Measurements from ENCODE around the gene CCSAP. TPM values are rescaled to one million over a fixed set of nuclear protein-coding genes. Genes with fewer than 3 reads are reported as not detected.

The CCSAP gene
- 1 to 10 TPM; 3.3 to 9.2 (median 6.8) TPM for total RNA-seq
- 1 to 10 TPM; 3.7 to 5.6 TPM for polyA plus RNA-seq
- long read RNA-seq, donor 1: 0 reads
- long read RNA-seq, donor 2, full-length matches to known transcripts: 2 of 2 reads
- long read RNA-seq, donor 2, partial matches to known transcripts: 0 of 2 reads
- long read RNA-seq, donor 2, other reads (novel, unspliced or antisense): 0 of 2 reads
- long read RNA-seq, donor 3, full-length matches to known transcripts: 7 of 8 reads
- long read RNA-seq, donor 3, partial matches to known transcripts: 0 of 8 reads
- long read RNA-seq, donor 3, other reads (novel, unspliced or antisense): 1 of 8 reads

- WGBS, 3 donors: 0 to 1% (median 0%) methylated on average over 64 to 83 of the region's 83 CpGs
- H3K36me3 ChIP-seq: no peaks in the 10 kb centered on the region
- TF ChIP-seq EP300 (IDR thresholded peaks at IDR 0.05) (no peak), POLR2A (IDR thresholded peaks at IDR 0.05) (no peak), CTCF (IDR thresholded peaks at IDR 0.05) (peak in 1 of 3 donors; percentile 15)
- H3K27ac ChIP-seq: peak within 1 kb of the TSS; percentile 80 to 96
- intact Hi-C loops (cut with DNase I): loop anchor here in 2 of 4 donors (5.0 to 10.0 kb wide), 2 partner anchors 68 to 109 kb away; partner anchors contain the start of gene RAB4A (in 1 of the 2)
- DNase-seq: peak; percentile 47 to 70 (median 62)
- H3K9me3 ChIP-seq: no peaks in the 10 kb centered on the region
- peak within 1 kb of the TSS; percentile 98 for H3K4me3 ChIP-seq
- peaks cover 2% of the 10 kb centered on the region for H3K4me1 ChIP-seq (ENCODE audit: insufficient read depth)
- no peaks in the 10 kb centered on the region for H3K27me3 ChIP-seq
These were observed at the start of gene CCSAP for GRCh38 chr1:229342656-229343569. Gene CCSAP, minus strand, starts transcription at chr1:229343047. Its CDS starts 582 bp downstream, at chr1:229342465.

- H3K27me3 ChIP-seq: no peaks in the 10 kb centered on the region
- H3K9me3 ChIP-seq: no peaks in the 10 kb centered on the region
- H3K4me3 ChIP-seq: no peak overlapping the region
- TF ChIP-seq POLR2A (IDR thresholded peaks at IDR 0.05) (no peak), CTCF (IDR thresholded peaks at IDR 0.05) (no peak), EP300 (IDR thresholded peaks at IDR 0.05) (no peak)
- H3K4me1 ChIP-seq (ENCODE audit: insufficient read depth): no peaks in the 10 kb centered on the region
- no peak overlapping the region for H3K27ac ChIP-seq
- DNase-seq: no peak
- intact Hi-C loops (cut with DNase I): no loop called here
- 85 to 89% (median 86%) methylated on average over 7 of the region's 7 CpGs for WGBS, 3 donors
- H3K36me3 ChIP-seq: no peaks in the 10 kb centered on the region
These were observed 47.3 kb upstream of the CCSAP start for GRCh38 chr1:229390130-229390529.

GRCh38 chr1:229388897-229389580, 46.2 kb upstream of the CCSAP start:
- no peaks in the 10 kb centered on the region for H3K9me3 ChIP-seq
- no peak for DNase-seq
- intact Hi-C loops (cut with DNase I): no loop called here
- H3K36me3 ChIP-seq: no peaks in the 10 kb centered on the region
- no peak for TF ChIP-seq EP300 (IDR thresholded peaks at IDR 0.05)
- TF ChIP-seq CTCF (IDR thresholded peaks at IDR 0.05): no peak
- no peak for TF ChIP-seq POLR2A (IDR thresholded peaks at IDR 0.05)
- WGBS, 3 donors: 59 to 70% (median 62%) methylated on average over 7 of the region's 7 CpGs
- no peak overlapping the region for H3K27ac ChIP-seq
- no peak overlapping the region for H3K4me3 ChIP-seq
- H3K27me3 ChIP-seq: no peaks in the 10 kb centered on the region
- no peaks in the 10 kb centered on the region for H3K4me1 ChIP-seq (ENCODE audit: insufficient read depth)

- Histone ChIP-seq H3K9me3 (no peaks in the 10 kb centered on the region), H3K4me3 (no peak overlapping the region), H3K4me1 (ENCODE audit: insufficient read depth) (no peaks in the 10 kb centered on the region), H3K36me3 (no peaks in the 10 kb centered on the region), H3K27ac (no peak overlapping the region), H3K27me3 (no peaks in the 10 kb centered on the region)
- intact Hi-C loops (cut with DNase I): no loop called here
- 65 to 69% (median 68%) methylated on average over 8 of the region's 8 CpGs for WGBS, 3 donors
- DNase-seq: no peak
- no peak for TF ChIP-seq CTCF (IDR thresholded peaks at IDR 0.05)
- no peak for TF ChIP-seq POLR2A (IDR thresholded peaks at IDR 0.05)
- no peak for TF ChIP-seq EP300 (IDR thresholded peaks at IDR 0.05)
These were observed 43.1 kb upstream of the CCSAP start for GRCh38 chr1:229385853-229386456.
